ENCODE data around the gene BTBD7. TPM values are rescaled to one million over a fixed set of nuclear protein-coding genes. Genes with fewer than 3 reads are reported as not detected.
A peak's percentile ranks its signal among the peaks of the same experiment; 100 is the strongest.

BTBD7 gene
- 11.3 TPM for polyA plus RNA-seq (2013)

DNA sequence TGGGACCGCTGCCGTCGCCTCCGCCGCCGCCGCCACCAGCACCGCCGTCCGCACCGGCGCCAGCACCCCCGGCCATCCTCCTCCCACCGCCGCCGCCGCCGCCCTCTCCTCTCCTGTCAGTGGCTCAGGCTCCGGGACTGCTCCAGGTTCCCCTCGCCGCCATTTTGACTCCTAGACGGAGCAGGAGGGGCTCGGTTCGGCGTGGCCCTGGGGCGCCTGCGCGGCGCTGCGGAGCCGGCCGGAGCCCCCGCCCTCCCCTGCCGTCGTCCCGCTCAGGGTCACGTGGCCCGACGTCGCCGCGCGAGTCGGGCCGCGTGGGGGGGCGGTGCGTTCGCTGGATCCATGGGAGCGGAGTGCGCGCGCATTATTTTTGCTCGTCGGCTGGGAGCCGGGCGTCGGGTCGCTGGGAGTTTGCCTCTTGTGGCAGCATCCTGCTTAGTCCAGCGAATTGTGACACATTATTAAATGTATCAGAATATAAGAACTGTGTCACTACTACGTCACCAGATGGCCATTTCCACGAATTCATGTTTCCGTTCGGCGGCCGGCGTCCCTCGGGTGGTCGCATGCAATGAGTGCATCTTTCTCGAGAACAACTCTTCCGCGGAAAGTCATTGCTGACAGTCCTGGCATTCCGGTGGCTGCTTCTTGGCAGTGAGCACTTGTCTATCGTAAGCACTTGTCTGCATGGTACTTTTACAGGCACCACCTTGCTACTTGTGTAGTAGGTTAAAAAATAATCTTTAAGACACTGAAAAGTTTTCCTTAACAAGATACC, at the start of gene BTBD7:
Gene BTBD7 (minus strand): TSS at position 184 of the 778 bp plus-strand sequence. CDS start 36,985 bp downstream, outside the sequence.
- WGBS (ENCODE audit: insufficient coverage): 0% methylated on average over 62 of the region's 74 CpGs
- Histone ChIP-seq H3K27me3 (replicated peaks in 2 of 5; ENCODE audit: control insufficient read depth in 4 of 5, insufficient read depth in 5 of 5, low read length in 4 of 5) (no peaks in the 10 kb centered on the region), H3K4me1 (ENCODE audit: control extremely low read depth in 1 of 4, control insufficient read depth in 4 of 4, insufficient read depth in 4 of 4, low read length in 3 of 4) (peaks cover 19 to 38% (median 24%) of the 10 kb centered on the region in 4 experiments), H3K36me3 (ENCODE audit: control insufficient read depth in 4 of 4, insufficient read depth in 4 of 4, low read length in 3 of 4) (no peaks in the 10 kb centered on the region), H3K4me3 (ENCODE audit: control insufficient read depth in 1 of 7, extremely low read depth in 1 of 7, insufficient read depth in 4 of 7, low read depth in 2 of 7, low read length in 6 of 7) (peak within 1 kb of the TSS; percentile 73 to 97 (median 88)), H3K27ac (ENCODE audit: insufficient read depth in 1 of 2, low read depth in 1 of 2, low read length in 2 of 2, poor library complexity in 1 of 2, severe bottlenecking in 2 of 2) (peak within 1 kb of the TSS; percentile 83 to 93), H3K9me3 (ENCODE audit: control extremely low read depth in 1 of 5, control insufficient read depth in 4 of 5, insufficient read depth in 2 of 5, low read depth in 1 of 5, low read length in 4 of 5) (peaks cover 0 to 13% (median 8%) of the 10 kb centered on the region in 5 experiments)
- POLR2A ChIA-PET: no interaction called here
- peak; percentile 97 to 99 (median 98) for DNase-seq
- CTCF ChIA-PET: no interaction called here

DNA sequence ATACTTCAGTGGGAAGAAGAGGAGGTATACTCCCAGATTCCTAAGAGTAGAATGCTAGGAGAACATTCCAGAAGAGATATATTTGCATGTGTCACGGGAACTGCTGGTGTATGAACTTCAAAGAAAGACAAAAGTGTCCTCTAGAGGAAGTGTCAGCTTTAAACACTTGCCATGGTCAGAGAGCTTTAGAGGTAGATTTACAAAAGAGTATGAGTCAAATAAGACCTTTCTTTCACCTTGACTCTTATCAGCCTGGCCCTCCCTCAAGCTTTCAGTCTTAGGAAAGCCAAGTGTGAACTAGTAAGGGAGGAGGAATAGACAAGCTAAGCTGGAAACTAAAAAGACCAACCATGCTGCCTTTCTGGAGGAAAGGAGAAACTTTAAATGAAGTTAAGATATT, 48.8 kb upstream of the BTBD7 start:
- ChIA-PET POLR2A (interaction anchor here (0.6 kb wide), 1 partner anchor 439 kb away, joined by 3 read pairs; no protein-coding TSS in a partner anchor), CTCF (no interaction called here)
- Histone ChIP-seq H3K4me1 (ENCODE audit: control extremely low read depth in 1 of 4, control insufficient read depth in 4 of 4, insufficient read depth in 4 of 4, low read length in 3 of 4) (no peaks in the 10 kb centered on the region), H3K4me3 (ENCODE audit: control insufficient read depth in 1 of 7, extremely low read depth in 1 of 7, insufficient read depth in 4 of 7, low read depth in 2 of 7, low read length in 6 of 7) (no peak overlapping the region), H3K27ac (ENCODE audit: insufficient read depth in 1 of 2, low read depth in 1 of 2, low read length in 2 of 2, poor library complexity in 1 of 2, severe bottlenecking in 2 of 2) (no peak overlapping the region), H3K36me3 (ENCODE audit: control insufficient read depth in 4 of 4, insufficient read depth in 4 of 4, low read length in 3 of 4) (no peaks in the 10 kb centered on the region), H3K27me3 (replicated peaks in 2 of 5; ENCODE audit: control insufficient read depth in 4 of 5, insufficient read depth in 5 of 5, low read length in 4 of 5) (peaks cover 0 to 7% (median 2%) of the 10 kb centered on the region in 5 experiments), H3K9me3 (ENCODE audit: control extremely low read depth in 1 of 5, control insufficient read depth in 4 of 5, insufficient read depth in 2 of 5, low read depth in 1 of 5, low read length in 4 of 5) (no peaks in the 10 kb centered on the region)
- WGBS (ENCODE audit: insufficient coverage): 75% methylated on average over 1 of the region's 1 CpG
- no peak for DNase-seq

DNA sequence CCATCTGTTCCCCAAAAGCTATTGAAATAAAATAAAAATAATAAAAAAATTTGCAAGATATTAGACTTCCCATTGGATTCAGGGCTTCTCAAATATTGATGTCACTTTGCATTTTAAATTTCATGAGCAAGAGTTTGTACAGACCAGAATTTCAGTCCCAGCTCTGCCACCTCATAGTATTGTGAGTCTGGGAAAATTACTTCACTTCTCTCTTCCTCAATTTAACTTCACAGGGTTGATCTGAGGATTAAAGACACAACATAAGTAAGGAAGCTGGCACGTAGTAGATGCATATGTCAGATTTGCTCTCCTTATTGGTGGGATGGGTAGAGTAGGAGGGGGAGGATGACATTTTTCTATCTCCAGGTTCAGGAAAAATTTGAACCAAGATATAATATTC, 47.0 kb upstream of the BTBD7 start:
- ChIA-PET POLR2A (no interaction called here), CTCF (no interaction called here)
- DNase-seq: no peak
- WGBS (ENCODE audit: insufficient coverage): no CpG with 5 or more reads among the region's 1 CpG
- Histone ChIP-seq H3K9me3 (ENCODE audit: control extremely low read depth in 1 of 5, control insufficient read depth in 4 of 5, insufficient read depth in 2 of 5, low read depth in 1 of 5, low read length in 4 of 5) (no peaks in the 10 kb centered on the region), H3K27me3 (replicated peaks in 2 of 5; ENCODE audit: control insufficient read depth in 4 of 5, insufficient read depth in 5 of 5, low read length in 4 of 5) (peaks cover 0 to 7% (median 2%) of the 10 kb centered on the region in 5 experiments), H3K4me3 (ENCODE audit: control insufficient read depth in 1 of 7, extremely low read depth in 1 of 7, insufficient read depth in 4 of 7, low read depth in 2 of 7, low read length in 6 of 7) (no peak overlapping the region), H3K27ac (ENCODE audit: insufficient read depth in 1 of 2, low read depth in 1 of 2, low read length in 2 of 2, poor library complexity in 1 of 2, severe bottlenecking in 2 of 2) (no peak overlapping the region), H3K36me3 (ENCODE audit: control insufficient read depth in 4 of 4, insufficient read depth in 4 of 4, low read length in 3 of 4) (no peaks in the 10 kb centered on the region), H3K4me1 (ENCODE audit: control extremely low read depth in 1 of 4, control insufficient read depth in 4 of 4, insufficient read depth in 4 of 4, low read length in 3 of 4) (no peaks in the 10 kb centered on the region)

DNA sequence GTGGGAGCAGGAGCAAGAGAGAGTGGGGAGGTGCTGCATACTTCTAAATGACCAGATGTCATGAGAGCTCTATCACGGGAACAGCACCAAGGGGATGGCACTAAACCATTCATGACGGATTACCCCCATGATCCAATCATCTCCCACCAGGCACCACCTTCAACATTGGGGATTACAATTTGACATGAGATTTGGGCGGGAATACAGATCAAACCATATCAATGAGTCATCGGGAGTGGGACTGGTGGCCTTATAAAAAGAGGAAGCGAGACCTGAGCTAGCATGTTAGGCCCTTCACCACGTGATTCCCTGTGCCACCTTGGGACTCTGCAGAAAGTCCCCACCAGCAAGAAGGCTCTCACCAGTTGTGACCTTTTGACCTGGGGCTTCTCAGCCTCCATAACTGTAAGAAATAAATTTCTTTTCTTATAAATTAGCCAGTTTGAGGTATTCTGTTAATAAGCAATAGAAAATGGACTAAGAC, 42.9 kb upstream of the BTBD7 start:
- DNase-seq: peak; percentile 12 to 47 (median 29)
- CTCF ChIA-PET: no interaction called here

GRCh38 chr14:93369713-93370266, 37.0 kb upstream of the BTBD7 start:
- CTCF ChIA-PET: no interaction called here
- H3K36me3 ChIP-seq (ENCODE audit: control insufficient read depth in 4 of 4, insufficient read depth in 4 of 4, low read length in 3 of 4): no peaks in the 10 kb centered on the region
- peak overlapping the region in 1 of 2 experiments; percentile 19 for H3K27ac ChIP-seq (ENCODE audit: insufficient read depth in 1 of 2, low read depth in 1 of 2, low read length in 2 of 2, poor library complexity in 1 of 2, severe bottlenecking in 2 of 2)
- no peaks in the 10 kb centered on the region for H3K27me3 ChIP-seq (replicated peaks in 2 of 5; ENCODE audit: control insufficient read depth in 4 of 5, insufficient read depth in 5 of 5, low read length in 4 of 5)
- H3K4me3 ChIP-seq (ENCODE audit: control insufficient read depth in 1 of 7, extremely low read depth in 1 of 7, insufficient read depth in 4 of 7, low read depth in 2 of 7, low read length in 6 of 7): no peak overlapping the region
- WGBS (ENCODE audit: insufficient coverage): 67% methylated on average over 2 of the region's 4 CpGs
- POLR2A ChIA-PET: no interaction called here
- peaks cover 0 to 17% (median 5%) of the 10 kb centered on the region in 4 experiments for H3K4me1 ChIP-seq (ENCODE audit: control extremely low read depth in 1 of 4, control insufficient read depth in 4 of 4, insufficient read depth in 4 of 4, low read length in 3 of 4)
- peak; percentile 28 to 75 (median 65) for DNase-seq
- peaks cover 0 to 7% (median 2%) of the 10 kb centered on the region in 5 experiments for H3K9me3 ChIP-seq (ENCODE audit: control extremely low read depth in 1 of 5, control insufficient read depth in 4 of 5, insufficient read depth in 2 of 5, low read depth in 1 of 5, low read length in 4 of 5)

More for the DNA sequence above, 42.9 kb upstream of the BTBD7 start:
- peaks cover 0 to 7% (median 0%) of the 10 kb centered on the region in 5 experiments for H3K27me3 ChIP-seq (replicated peaks in 2 of 5; ENCODE audit: control insufficient read depth in 4 of 5, insufficient read depth in 5 of 5, low read length in 4 of 5)
- POLR2A ChIA-PET: no interaction called here
- H3K4me1 ChIP-seq (ENCODE audit: control extremely low read depth in 1 of 4, control insufficient read depth in 4 of 4, insufficient read depth in 4 of 4, low read length in 3 of 4): no peaks in the 10 kb centered on the region
- no peak overlapping the region for H3K27ac ChIP-seq (ENCODE audit: insufficient read depth in 1 of 2, low read depth in 1 of 2, low read length in 2 of 2, poor library complexity in 1 of 2, severe bottlenecking in 2 of 2)
- WGBS (ENCODE audit: insufficient coverage): 92% methylated on average over 2 of the region's 6 CpGs
- no peak overlapping the region for H3K4me3 ChIP-seq (ENCODE audit: control insufficient read depth in 1 of 7, extremely low read depth in 1 of 7, insufficient read depth in 4 of 7, low read depth in 2 of 7, low read length in 6 of 7)
- no peaks in the 10 kb centered on the region for H3K36me3 ChIP-seq (ENCODE audit: control insufficient read depth in 4 of 4, insufficient read depth in 4 of 4, low read length in 3 of 4)
- H3K9me3 ChIP-seq (ENCODE audit: control extremely low read depth in 1 of 5, control insufficient read depth in 4 of 5, insufficient read depth in 2 of 5, low read depth in 1 of 5, low read length in 4 of 5): peaks cover 0 to 7% (median 2%) of the 10 kb centered on the region in 5 experiments

DNA sequence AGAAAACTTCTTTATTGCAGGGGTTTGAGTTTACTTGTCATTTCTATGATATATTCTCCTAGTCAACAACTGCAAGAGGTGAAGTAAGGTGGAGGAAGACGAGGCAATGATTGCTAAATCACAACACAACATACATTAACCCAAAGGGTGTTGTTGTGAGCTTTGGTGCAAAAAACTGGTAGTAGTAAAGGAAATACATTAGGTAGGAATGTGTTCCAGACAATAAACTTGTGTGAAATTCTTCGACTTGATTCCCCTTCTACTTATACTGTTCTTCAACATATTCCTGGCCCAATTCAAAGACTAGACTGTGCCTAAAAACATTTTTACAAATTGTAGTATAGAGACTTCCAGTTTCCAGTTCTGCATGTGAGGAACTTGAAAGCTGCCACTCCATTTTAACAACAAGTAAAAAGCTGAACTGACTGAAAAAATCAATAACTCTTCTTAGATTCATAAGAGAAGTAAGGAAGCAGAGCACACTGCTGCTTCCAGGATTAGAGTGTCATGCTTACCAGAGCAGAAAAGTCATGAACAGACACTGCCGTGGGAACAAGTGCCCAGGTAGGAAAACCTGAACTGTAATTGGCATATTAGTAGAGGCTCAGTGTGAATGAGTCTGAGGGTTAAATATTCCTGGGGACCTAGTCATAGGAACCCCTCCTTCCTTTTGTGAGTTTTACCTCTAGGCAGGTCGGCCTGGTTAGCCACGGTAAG, 36.3 kb upstream of the BTBD7 start:
- H3K4me3 ChIP-seq (ENCODE audit: control insufficient read depth in 1 of 7, extremely low read depth in 1 of 7, insufficient read depth in 4 of 7, low read depth in 2 of 7, low read length in 6 of 7): no peak overlapping the region
- CTCF ChIA-PET: no interaction called here
- H3K4me1 ChIP-seq (ENCODE audit: control extremely low read depth in 1 of 4, control insufficient read depth in 4 of 4, insufficient read depth in 4 of 4, low read length in 3 of 4): peaks cover 0 to 17% (median 5%) of the 10 kb centered on the region in 4 experiments
- peaks cover 0 to 4% (median 2%) of the 10 kb centered on the region in 5 experiments for H3K9me3 ChIP-seq (ENCODE audit: control extremely low read depth in 1 of 5, control insufficient read depth in 4 of 5, insufficient read depth in 2 of 5, low read depth in 1 of 5, low read length in 4 of 5)
- no peaks in the 10 kb centered on the region for H3K36me3 ChIP-seq (ENCODE audit: control insufficient read depth in 4 of 4, insufficient read depth in 4 of 4, low read length in 3 of 4)
- H3K27me3 ChIP-seq (replicated peaks in 2 of 5; ENCODE audit: control insufficient read depth in 4 of 5, insufficient read depth in 5 of 5, low read length in 4 of 5): no peaks in the 10 kb centered on the region
- no peak for DNase-seq
- POLR2A ChIA-PET: no interaction called here
- WGBS (ENCODE audit: insufficient coverage): 0% methylated on average over 2 of the region's 5 CpGs
- no peak overlapping the region for H3K27ac ChIP-seq (ENCODE audit: insufficient read depth in 1 of 2, low read depth in 1 of 2, low read length in 2 of 2, poor library complexity in 1 of 2, severe bottlenecking in 2 of 2)

All from common myeloid progenitor, CD34-positive (primary cell).